H1 (cell line): Measurements from ENCODE around the gene RREB1.

ENCODE experiments used
- CEBPB ChIP-seq: IDR thresholded peaks from 2 replicates; pipeline ENCODE4 v1.6.1; 2012; ENCODE audit warnings: low read depth, low read length
- CREB1 ChIP-seq: IDR thresholded peaks from 2 replicates; pipeline ENCODE4 v1.6.1; 2012; ENCODE audit warnings: inconsistent platforms
- EZH2 ChIP-seq: fragments of 200-600 bp; sonication (generic); IDR thresholded peaks from 2 replicates; pipeline ENCODE4 v1.7.1; 2012; ENCODE audit warnings: low read depth, mild to moderate bottlenecking, moderate library complexity, low read length, inconsistent platforms; ENCODE audit not compliant: severe bottlenecking
- HDAC2 ChIP-seq, 2 experiments: fragments of 300-600 bp in 1 of 2; sonication (generic) in 1 of 2; IDR thresholded peaks; 2 replicates each; pipeline ENCODE4 v1.6.1; 2011 to 2012; ENCODE audit warnings: low read depth in 2 of 2, low read length in 2 of 2, mild to moderate bottlenecking in 2 of 2, moderate library complexity in 2 of 2, borderline replicate concordance in 1 of 2, inconsistent platforms in 1 of 2
- MAFK ChIP-seq: IDR thresholded peaks from 2 replicates; pipeline ENCODE4 v1.6.1; 2012; ENCODE audit warnings: low read depth, mild to moderate bottlenecking, improper control_type of control experiment, low read length
- POLR2A ChIP-seq, 2 experiments: IDR thresholded peaks; 1 replicate in 1 of 2; 2 replicates in 1 of 2; pipeline ENCODE4 v1.6.1; 2011; ENCODE audit warnings: low read depth in 2 of 2, low read length in 2 of 2, mild to moderate bottlenecking in 2 of 2; ENCODE audit errors: control extremely low read depth in 1 of 2
- RAD21 ChIP-seq, 2 experiments: IDR thresholded peaks in 1 of 2; conservative IDR thresholded peaks in 1 of 2; 2 replicates each; pipeline ENCODE4 v1.6.1; 2011; ENCODE audit warnings: low read depth in 2 of 2, low read length in 2 of 2, improper control_type of control experiment in 1 of 2, inconsistent platforms in 1 of 2, mild to moderate bottlenecking in 1 of 2, moderate library complexity in 1 of 2
- YY1 ChIP-seq: IDR thresholded peaks from 2 replicates; pipeline ENCODE4 v1.6.1; 2011; ENCODE audit warnings: low read depth, mild to moderate bottlenecking, low read length
- ZNF274 ChIP-seq: IDR thresholded peaks from 2 replicates; pipeline ENCODE4 v1.7.0; 2012; ENCODE audit warnings: low read length, borderline replicate concordance; ENCODE audit errors: extremely low read depth
- TF ChIP-seq, protein P1 (sequence below), 3 experiments: IDR thresholded peaks; 1 replicate in 2 of 3; 2 replicates in 1 of 3; pipeline versions ENCODE4 v1.5.1 to v1.6.1; 2011; ENCODE audit warnings: low read length in 3 of 3, mild to moderate bottlenecking in 3 of 3, inconsistent platforms in 2 of 3, low read depth in 1 of 3, moderate library complexity in 1 of 3; ENCODE audit not compliant: insufficient read depth in 1 of 3; ENCODE audit errors: control extremely low read depth in 1 of 3

- TF ChIP-seq CREB1 = no peak
- TF ChIP-seq, protein P1, sequence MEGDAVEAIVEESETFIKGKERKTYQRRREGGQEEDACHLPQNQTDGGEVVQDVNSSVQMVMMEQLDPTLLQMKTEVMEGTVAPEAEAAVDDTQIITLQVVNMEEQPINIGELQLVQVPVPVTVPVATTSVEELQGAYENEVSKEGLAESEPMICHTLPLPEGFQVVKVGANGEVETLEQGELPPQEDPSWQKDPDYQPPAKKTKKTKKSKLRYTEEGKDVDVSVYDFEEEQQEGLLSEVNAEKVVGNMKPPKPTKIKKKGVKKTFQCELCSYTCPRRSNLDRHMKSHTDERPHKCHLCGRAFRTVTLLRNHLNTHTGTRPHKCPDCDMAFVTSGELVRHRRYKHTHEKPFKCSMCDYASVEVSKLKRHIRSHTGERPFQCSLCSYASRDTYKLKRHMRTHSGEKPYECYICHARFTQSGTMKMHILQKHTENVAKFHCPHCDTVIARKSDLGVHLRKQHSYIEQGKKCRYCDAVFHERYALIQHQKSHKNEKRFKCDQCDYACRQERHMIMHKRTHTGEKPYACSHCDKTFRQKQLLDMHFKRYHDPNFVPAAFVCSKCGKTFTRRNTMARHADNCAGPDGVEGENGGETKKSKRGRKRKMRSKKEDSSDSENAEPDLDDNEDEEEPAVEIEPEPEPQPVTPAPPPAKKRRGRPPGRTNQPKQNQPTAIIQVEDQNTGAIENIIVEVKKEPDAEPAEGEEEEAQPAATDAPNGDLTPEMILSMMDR (IDR thresholded peaks at IDR 0.05; ENCODE audit: control extremely low read depth in 1 of 3, insufficient read depth in 1 of 3, low read depth in 1 of 3, low read length in 3 of 3) = no peak
- TF ChIP-seq HDAC2 (IDR thresholded peaks at IDR 0.05; ENCODE audit: borderline replicate concordance in 1 of 2, low read depth in 2 of 2, low read length in 2 of 2) = no peak
- no peak for TF ChIP-seq ZNF274
- no peak for TF ChIP-seq EZH2
- no peak for TF ChIP-seq MAFK
- no peak for TF ChIP-seq POLR2A (IDR thresholded peaks at IDR 0.05; ENCODE audit: control extremely low read depth in 1 of 2, low read depth in 2 of 2, low read length in 2 of 2)
- no peak for TF ChIP-seq YY1
- TF ChIP-seq CEBPB = no peak
- TF ChIP-seq RAD21 (IDR thresholded peaks at IDR 0.05 in 1 of 2, conservative IDR thresholded peaks at IDR 0.05 in 1 of 2; ENCODE audit: low read depth in 2 of 2, low read length in 2 of 2) = no peak
These were observed 83.0 kb downstream of the RREB1 start for GRCh38 chr6:7190791-7191190.
